Measurements from ENCODE around the gene DIABLO. TPM values are rescaled to one million over a fixed set of nuclear protein-coding genes. Genes with fewer than 3 reads are reported as not detected.

The DIABLO gene
- polyA plus RNA-seq, 1 of the 3 experiments (the other 2 are of a cell fraction) = 78.9 TPM

DNA sequence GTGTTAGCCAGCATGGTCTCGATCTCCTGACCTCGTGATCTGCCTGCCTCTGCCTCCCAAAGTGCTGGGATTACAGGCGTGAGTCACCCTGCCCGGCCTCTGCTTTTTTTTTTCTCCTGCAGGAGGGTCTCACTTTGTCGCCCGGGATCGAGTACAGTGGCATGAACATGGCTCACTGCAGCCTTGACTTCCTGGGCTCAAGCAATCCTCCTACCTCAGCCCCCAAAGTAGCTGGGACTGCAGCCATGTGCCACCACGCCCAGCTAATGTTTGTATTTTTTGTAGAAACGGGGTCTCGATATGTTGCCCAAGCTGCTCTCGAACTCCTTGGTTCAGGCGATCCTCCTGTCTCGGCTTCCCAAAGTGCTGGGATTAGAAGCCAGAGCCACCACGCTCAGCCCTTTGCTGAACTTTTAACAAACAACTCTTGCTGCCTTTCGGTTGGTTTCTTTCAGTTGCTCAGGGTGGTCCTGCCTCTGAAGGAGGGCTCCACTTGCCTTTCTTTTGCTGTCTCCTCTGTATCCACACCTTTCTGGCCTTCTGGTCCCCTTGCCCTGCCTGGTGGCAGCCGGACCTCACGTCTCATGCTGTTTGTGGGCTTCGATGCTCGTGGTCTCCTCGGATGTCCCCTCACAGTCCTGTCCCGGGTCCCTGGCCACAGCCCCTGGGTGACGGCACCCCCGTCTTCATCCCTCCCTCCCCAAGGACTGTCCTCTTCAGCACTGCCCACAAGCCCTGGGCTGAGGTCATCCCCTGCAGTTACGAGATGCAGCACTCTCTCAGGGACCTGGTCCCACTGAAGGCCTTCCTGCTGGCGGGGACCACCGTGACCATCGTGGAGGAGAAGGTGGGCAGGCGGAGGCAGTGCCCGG is 26.1 kb downstream of the DIABLO start:
- CTCF ChIA-PET = interaction anchor here (0.7 to 1.1 kb wide), 2 partner anchors 76 to 557 kb away, joined by 3 to 4 read pairs; no protein-coding TSS in a partner anchor
- H2AFZ ChIP-seq (ENCODE audit: low read depth) = no peak overlapping the region
- WGBS (ENCODE audit: low lambda C conversion rate) = 91% methylated on average over 21 of the region's 29 CpGs

DNA sequence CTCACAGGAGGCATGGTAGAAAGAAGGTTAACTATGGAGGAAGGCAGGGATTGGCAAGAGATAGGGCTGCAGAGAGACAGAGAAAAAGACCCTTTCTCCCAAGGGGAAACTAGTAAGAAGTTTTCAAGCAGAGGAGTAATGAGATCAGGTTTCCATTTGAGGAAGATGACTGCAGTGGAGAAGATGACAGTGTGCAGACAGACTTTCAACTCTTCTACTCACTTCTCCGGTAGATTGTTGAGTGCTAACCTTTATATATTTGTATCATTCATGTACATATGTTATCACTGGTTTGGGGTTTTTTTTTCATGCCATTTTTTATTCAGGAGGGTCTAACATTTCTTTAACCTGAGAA is 28.3 kb downstream of the DIABLO start:
- no peak for TF ChIP-seq EP300 (IDR thresholded peaks at IDR 0.05; ENCODE audit: borderline replicate concordance in 1 of 2, low read depth in 1 of 2, low read length in 1 of 2)
- TF ChIP-seq RCOR1 (IDR thresholded peaks at IDR 0.05; ENCODE audit: low read length) = no peak
- TF ChIP-seq MEF2A (IDR thresholded peaks at IDR 0.05; ENCODE audit: borderline replicate concordance, low read depth) = no peak
- TF ChIP-seq ELF1 (IDR thresholded peaks at IDR 0.05) = no peak
- TF ChIP-seq, protein P1, sequence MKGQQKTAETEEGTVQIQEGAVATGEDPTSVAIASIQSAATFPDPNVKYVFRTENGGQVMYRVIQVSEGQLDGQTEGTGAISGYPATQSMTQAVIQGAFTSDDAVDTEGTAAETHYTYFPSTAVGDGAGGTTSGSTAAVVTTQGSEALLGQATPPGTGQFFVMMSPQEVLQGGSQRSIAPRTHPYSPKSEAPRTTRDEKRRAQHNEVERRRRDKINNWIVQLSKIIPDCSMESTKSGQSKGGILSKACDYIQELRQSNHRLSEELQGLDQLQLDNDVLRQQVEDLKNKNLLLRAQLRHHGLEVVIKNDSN (IDR thresholded peaks at IDR 0.05; ENCODE audit: borderline replicate concordance, low read depth) = no peak
- TF ChIP-seq NRF1 (IDR thresholded peaks at IDR 0.05; ENCODE audit: low read depth, low read length) = no peak
- no peak for TF ChIP-seq POLR2AphosphoS5 (IDR thresholded peaks at IDR 0.05; ENCODE audit: low read depth, low read length)
- TF ChIP-seq GABPA (IDR thresholded peaks at IDR 0.05; ENCODE audit: low read depth) = no peak
- H2AFZ ChIP-seq (ENCODE audit: low read depth) = no peak overlapping the region
- ChIA-PET POLR2A (no interaction called here), CTCF (no interaction called here)
- H3K4me2 ChIP-seq = no peak overlapping the region
- no peaks in the 10 kb centered on the region for H3K9me2 ChIP-seq
- H3K9me3 ChIP-seq = no peaks in the 10 kb centered on the region; the same call in 1 of the 2 replicates
- H4K20me1 ChIP-seq (ENCODE audit: insufficient read depth) = no peaks in the 10 kb centered on the region
- H3K27me3 ChIP-seq (ENCODE audit: insufficient read depth) = no peaks in the 10 kb centered on the region
- no peak overlapping the region for H3K27ac ChIP-seq (ENCODE audit: low read depth in 2 of 2, low read length in 1 of 2)
- H3K4me3 ChIP-seq (ENCODE audit: low read depth in 2 of 2, low read length in 1 of 2) = no peak overlapping the region
- peaks cover 0 to 16% of the 10 kb centered on the region in 2 experiments; a peak in 2 of 4 replicates for H3K4me1 ChIP-seq (ENCODE audit: control insufficient read depth in 1 of 2, insufficient read depth in 2 of 2, low read depth in 1 of 2, low read length in 1 of 2)
- H3F3A ChIP-seq (replicated peaks; ENCODE audit: insufficient read depth) = no peaks in the 10 kb centered on the region
- H3K9ac ChIP-seq = no peak overlapping the region
- no peak for DNase-seq
- H3K79me2 ChIP-seq (ENCODE audit: insufficient read depth) = no peaks in the 10 kb centered on the region
- 65% methylated on average over 1 of the region's 1 CpG for WGBS (ENCODE audit: low lambda C conversion rate)
- H3K36me3 ChIP-seq (replicated peaks in 1 of 2; ENCODE audit: control insufficient read depth in 1 of 2, insufficient read depth in 2 of 2, low read length in 1 of 2) = no peaks in the 10 kb centered on the region

More for the DNA sequence above, 26.1 kb downstream of the DIABLO start:
- Histone ChIP-seq H3K4me1 (ENCODE audit: control insufficient read depth in 1 of 2, insufficient read depth in 2 of 2, low read depth in 1 of 2, low read length in 1 of 2) (peaks cover 0 to 27% of the 10 kb centered on the region in 2 experiments; a peak in 2 of 4 replicates), H3K27me3 (ENCODE audit: insufficient read depth) (no peaks in the 10 kb centered on the region), H3K36me3 (replicated peaks in 1 of 2; ENCODE audit: control insufficient read depth in 1 of 2, insufficient read depth in 2 of 2, low read length in 1 of 2) (no peaks in the 10 kb centered on the region), H3K27ac (ENCODE audit: low read depth in 2 of 2, low read length in 1 of 2) (no peak overlapping the region), H3K9me3 (no peaks in the 10 kb centered on the region; the same call in 1 of the 2 replicates), H3K4me3 (ENCODE audit: low read depth in 2 of 2, low read length in 1 of 2) (no peak overlapping the region), H3K79me2 (ENCODE audit: insufficient read depth) (no peaks in the 10 kb centered on the region), H3F3A (replicated peaks; ENCODE audit: insufficient read depth) (no peaks in the 10 kb centered on the region), H3K4me2 (no peak overlapping the region), H4K20me1 (ENCODE audit: insufficient read depth) (no peaks in the 10 kb centered on the region), H3K9ac (no peak overlapping the region), H3K9me2 (no peaks in the 10 kb centered on the region)
- TF ChIP-seq, protein P2, sequence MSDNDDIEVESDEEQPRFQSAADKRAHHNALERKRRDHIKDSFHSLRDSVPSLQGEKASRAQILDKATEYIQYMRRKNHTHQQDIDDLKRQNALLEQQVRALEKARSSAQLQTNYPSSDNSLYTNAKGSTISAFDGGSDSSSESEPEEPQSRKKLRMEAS (IDR thresholded peaks at IDR 0.05; ENCODE audit: low read depth) = no peak
- TF ChIP-seq, protein P3, sequence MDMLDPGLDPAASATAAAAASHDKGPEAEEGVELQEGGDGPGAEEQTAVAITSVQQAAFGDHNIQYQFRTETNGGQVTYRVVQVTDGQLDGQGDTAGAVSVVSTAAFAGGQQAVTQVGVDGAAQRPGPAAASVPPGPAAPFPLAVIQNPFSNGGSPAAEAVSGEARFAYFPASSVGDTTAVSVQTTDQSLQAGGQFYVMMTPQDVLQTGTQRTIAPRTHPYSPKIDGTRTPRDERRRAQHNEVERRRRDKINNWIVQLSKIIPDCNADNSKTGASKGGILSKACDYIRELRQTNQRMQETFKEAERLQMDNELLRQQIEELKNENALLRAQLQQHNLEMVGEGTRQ (IDR thresholded peaks at IDR 0.05; ENCODE audit: borderline replicate concordance, low read depth, low read length) = no peak
- no peak for TF ChIP-seq MXI1 (IDR thresholded peaks at IDR 0.05; ENCODE audit: low read depth, low read length)
- TF ChIP-seq FOXJ3 (CRISPR knock-in tag; IDR thresholded peaks at IDR 0.05) = no peak
- TF ChIP-seq, protein P4, sequence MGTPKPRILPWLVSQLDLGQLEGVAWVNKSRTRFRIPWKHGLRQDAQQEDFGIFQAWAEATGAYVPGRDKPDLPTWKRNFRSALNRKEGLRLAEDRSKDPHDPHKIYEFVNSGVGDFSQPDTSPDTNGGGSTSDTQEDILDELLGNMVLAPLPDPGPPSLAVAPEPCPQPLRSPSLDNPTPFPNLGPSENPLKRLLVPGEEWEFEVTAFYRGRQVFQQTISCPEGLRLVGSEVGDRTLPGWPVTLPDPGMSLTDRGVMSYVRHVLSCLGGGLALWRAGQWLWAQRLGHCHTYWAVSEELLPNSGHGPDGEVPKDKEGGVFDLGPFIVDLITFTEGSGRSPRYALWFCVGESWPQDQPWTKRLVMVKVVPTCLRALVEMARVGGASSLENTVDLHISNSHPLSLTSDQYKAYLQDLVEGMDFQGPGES (IDR thresholded peaks at IDR 0.05; ENCODE audit: low read depth, low read length) = no peak
- TF ChIP-seq MEF2A (IDR thresholded peaks at IDR 0.05; ENCODE audit: borderline replicate concordance, low read depth) = no peak
- TF ChIP-seq, protein P5, sequence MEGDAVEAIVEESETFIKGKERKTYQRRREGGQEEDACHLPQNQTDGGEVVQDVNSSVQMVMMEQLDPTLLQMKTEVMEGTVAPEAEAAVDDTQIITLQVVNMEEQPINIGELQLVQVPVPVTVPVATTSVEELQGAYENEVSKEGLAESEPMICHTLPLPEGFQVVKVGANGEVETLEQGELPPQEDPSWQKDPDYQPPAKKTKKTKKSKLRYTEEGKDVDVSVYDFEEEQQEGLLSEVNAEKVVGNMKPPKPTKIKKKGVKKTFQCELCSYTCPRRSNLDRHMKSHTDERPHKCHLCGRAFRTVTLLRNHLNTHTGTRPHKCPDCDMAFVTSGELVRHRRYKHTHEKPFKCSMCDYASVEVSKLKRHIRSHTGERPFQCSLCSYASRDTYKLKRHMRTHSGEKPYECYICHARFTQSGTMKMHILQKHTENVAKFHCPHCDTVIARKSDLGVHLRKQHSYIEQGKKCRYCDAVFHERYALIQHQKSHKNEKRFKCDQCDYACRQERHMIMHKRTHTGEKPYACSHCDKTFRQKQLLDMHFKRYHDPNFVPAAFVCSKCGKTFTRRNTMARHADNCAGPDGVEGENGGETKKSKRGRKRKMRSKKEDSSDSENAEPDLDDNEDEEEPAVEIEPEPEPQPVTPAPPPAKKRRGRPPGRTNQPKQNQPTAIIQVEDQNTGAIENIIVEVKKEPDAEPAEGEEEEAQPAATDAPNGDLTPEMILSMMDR (IDR thresholded peaks at IDR 0.05) = no peak
- no peak for TF ChIP-seq GATA2 (CRISPR knock-in tag; IDR thresholded peaks at IDR 0.05)
- POLR2A ChIA-PET = no interaction called here
- no peak for DNase-seq
